Left ventricle myocardium superior (tissue), 1 donor: ENCODE results near the gene LCP1. TPM values are rescaled to one million over a fixed set of nuclear protein-coding genes. Genes with fewer than 3 reads are reported as not detected.

Experiments
- ATAC-seq: fragments of 200-7000 bp; cut with Tn5 transposase; one replicate; pipeline ENCODE4 v1.9.1; 2020; ENCODE audit warnings: mild to moderate bottlenecking, moderate library complexity
- DNase-seq: peaks from one replicate; pipeline ENCODE4 v3.0.0-alpha.2; 2020
- intact Hi-C: fragments of 100-400 bp; cut with micrococcal nuclease; formaldehyde crosslinking; loops from one replicate; pipeline ENCODE4 v1.11.0; 2022
- total RNA-seq: library from RNA; stranded (reverse); fragmentation: NEBNext Ultra II Directional; extraction: Animal tissue kit (Norgen Biotek cat#: 25700); gene quantifications from one replicate; pipeline ENCODE4 v1.2.1, GENCODE V29; 2021
- donor health status: DM: no; HTN: yes; CAD: no; lungs with severe emphysema.

LCP1 gene
- total RNA-seq, 1 donor from 2014 or later: 22.9 TPM

DNA sequence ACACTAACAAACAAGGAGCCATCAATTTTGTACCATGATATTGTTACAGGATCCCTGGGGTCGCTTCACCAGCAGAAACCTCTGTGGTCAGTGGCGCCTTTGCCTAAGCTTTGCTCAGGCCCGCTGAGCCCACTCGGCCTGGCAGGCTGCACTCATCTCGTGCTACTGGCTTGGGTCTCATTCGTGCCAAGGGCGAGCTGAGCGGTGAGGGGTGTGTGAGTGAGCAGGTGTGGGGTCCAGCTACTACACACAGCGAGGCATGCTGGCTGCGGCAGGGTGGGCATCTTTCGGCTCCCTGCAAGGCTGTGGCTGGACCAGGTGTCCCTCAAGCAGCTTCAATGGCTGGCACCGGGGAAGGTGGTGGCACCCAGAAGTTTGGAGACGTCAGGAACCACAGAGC is 96.2 kb downstream of the LCP1 start:
- no peak for ATAC-seq
- intact Hi-C loops: no loop called here
- no peak for DNase-seq

DNA sequence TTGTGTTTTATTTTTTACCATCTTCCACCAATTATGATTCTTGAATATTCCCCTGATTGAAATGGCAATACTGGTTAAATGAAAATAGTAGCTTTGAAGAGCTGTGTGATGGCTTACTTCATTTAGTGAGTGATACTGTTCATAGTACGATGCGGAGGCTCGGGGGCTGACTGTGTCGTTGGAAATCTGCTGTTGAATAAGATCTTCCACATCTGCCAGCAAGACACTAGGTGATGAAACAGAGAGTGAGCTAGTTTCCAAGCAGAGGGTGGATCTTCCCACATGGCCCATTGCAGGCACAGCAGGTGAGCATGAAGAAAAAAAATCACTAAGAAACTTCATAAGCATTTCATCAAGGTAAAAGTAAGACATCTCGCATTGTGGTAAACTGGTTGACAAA is 99.7 kb downstream of the LCP1 start:
- DNase-seq (no peak), ATAC-seq (no peak)
- intact Hi-C loops: no loop called here

DNA sequence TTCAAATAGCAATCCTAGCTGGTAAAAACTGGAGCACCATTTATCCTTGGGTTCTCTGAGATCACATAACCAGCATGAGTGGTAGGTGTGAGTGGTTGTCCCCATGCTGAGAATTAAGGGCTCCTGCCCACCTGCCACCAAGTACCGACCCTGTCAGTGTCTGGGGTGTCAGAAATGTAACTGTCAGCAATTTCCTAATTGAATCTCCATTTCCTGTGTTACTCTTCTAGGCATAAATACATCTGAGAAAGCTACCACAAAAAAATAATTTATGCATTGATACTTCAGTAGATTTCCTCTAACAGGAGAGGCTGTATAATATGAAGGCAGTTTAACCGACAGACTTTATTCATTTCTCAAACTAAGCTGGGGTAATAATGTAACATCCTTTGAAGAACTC is 102.2 kb downstream of the LCP1 start:
- ATAC-seq (no peak), DNase-seq (no peak)
- intact Hi-C loops: no loop called here

DNA sequence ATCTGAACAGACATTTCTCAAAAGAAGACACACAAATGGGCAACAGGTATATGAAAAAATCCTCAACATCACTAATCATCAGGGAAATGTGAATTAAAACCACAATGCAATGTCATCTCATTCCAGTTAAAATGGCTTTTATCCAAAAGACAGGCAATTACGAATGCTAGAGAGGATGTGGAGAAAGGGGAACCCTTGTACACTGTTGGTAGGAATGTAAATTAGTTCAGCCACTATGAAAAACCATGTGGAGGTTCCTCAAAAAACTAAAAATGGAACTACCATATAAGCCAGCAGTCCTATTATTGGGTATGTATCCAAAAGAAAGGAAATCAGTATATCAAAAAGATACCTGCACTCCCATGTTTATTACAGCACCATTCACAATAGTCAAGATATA is 104.7 kb downstream of the LCP1 start:
- intact Hi-C loops: no loop called here
- DNase-seq: no peak
- ATAC-seq: no peak

DNA sequence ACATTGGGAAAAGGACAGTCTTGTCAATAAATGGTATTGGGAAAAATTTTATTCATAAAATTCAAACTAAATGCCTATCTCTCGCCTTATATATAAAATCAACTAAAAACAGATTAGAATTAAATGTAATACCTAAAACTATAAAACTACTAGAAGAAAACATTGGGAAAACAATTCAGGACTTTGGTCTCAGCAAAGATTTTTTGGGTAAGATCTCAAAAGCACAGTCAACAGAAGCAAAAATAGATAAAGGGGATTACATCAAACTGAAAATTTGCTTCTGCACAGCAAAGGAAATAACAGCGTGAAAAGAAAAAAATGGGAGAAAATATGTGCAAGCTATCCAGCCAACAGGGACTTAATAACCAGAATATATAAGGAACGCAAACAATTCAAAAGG is 105.2 kb downstream of the LCP1 start:
- ATAC-seq (no peak), DNase-seq (no peak)
- intact Hi-C loops: no loop called here

Other genes starting within 250 kb of the LCP1 start
- gene ZC3H13, start 129.4 kb downstream of the LCP1 start, total RNA-seq: 28.5 TPM
- not detected for gene CPB2, start 77.1 kb downstream of the LCP1 start, total RNA-seq
- gene LRRC63, start 29.8 kb upstream of the LCP1 start, total RNA-seq: 0.17 TPM
- gene RUBCNL, start 205.1 kb upstream of the LCP1 start, total RNA-seq: 0.69 TPM